ENCODE results near the gene SMPD2. TPM values are rescaled to one million over a fixed set of nuclear protein-coding genes. Genes with fewer than 3 reads are reported as not detected.
"Not testable (repeated sequence)": the region's sequence is repeated elsewhere in the genome, so short reads cannot be mapped to it uniquely, and the experiment has no call there.

The SMPD2 gene
- total RNA-seq, 4 donors from 2014 or later = 10.2 to 16.2 (median 10.7) TPM

DNA sequence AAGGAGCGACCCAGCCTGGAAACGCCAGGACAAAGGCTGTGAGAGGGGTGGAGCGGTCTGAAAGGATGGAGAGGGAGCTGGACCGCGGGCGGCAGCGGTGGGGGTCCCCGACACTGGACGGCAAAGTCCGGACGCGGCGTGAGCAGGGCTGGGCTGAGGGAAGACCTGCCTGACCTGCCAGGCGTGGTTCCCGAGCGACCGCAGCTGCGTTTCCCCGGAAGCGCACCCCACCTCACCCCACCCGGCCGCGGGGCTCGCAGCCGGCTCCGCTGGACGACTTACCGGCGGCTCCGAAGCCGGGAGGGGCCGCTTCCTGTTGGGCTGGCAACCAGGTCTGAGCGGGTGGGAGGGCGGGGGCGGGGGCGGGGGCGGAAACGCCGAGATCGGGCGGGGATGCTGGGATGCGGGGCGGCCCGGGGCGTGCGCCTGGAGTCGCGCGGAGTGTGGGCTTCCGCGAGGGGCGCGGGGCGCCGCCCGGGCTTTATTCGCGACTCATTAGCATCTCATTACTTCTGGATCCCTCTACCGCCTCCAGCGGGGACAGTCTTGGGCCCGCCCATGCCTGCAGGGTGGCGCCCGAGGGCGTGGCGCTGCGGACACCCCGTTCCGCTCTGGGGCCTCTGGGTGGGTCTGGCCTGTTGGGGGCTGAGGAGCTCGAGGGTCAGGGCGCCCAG lies 15.1 kb downstream of the SMPD2 start, which contains the start of gene MICAL1:
MICAL1 (minus strand) TSS at position 336 of the 674 bp plus-strand sequence. CDS start 1,576 bp downstream, outside the sequence.
- DNase-seq (ENCODE audit: low spot score) (no peak), ATAC-seq (ENCODE audit: low FRiP score) (peak; percentile 75)
- TF ChIP-seq, protein P1, sequence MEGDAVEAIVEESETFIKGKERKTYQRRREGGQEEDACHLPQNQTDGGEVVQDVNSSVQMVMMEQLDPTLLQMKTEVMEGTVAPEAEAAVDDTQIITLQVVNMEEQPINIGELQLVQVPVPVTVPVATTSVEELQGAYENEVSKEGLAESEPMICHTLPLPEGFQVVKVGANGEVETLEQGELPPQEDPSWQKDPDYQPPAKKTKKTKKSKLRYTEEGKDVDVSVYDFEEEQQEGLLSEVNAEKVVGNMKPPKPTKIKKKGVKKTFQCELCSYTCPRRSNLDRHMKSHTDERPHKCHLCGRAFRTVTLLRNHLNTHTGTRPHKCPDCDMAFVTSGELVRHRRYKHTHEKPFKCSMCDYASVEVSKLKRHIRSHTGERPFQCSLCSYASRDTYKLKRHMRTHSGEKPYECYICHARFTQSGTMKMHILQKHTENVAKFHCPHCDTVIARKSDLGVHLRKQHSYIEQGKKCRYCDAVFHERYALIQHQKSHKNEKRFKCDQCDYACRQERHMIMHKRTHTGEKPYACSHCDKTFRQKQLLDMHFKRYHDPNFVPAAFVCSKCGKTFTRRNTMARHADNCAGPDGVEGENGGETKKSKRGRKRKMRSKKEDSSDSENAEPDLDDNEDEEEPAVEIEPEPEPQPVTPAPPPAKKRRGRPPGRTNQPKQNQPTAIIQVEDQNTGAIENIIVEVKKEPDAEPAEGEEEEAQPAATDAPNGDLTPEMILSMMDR (IDR thresholded peaks at IDR 0.05) = no peak

DNA sequence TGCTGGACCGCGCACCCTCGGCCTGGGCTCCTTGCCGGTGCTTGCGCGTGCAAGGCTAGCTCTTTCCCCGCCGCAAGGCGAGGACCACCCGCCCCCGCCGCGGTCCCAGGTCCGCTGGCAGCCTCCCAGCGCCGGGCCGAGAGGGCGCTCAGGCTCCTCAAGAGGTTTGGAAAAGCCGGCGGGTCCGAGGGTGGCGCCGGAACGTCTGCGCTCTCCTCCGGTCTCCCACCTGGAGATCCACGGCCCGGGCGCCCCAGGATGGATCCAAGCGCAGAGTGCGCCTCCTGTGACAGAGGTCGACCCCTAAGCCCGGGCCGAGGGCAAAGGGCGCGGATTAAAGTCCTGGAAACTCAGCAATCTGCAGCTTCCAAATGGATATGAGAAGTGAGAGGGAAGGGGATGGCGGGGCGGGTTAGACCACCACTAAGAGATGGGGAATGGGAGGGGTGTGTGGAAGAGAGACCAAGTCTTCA lies 15.6 kb downstream of the SMPD2 start:
- TF ChIP-seq, protein P1 (IDR thresholded peaks at IDR 0.05) = no peak
- ATAC-seq (ENCODE audit: low FRiP score) (peak; percentile 6), DNase-seq (ENCODE audit: low spot score) (no peak)

DNA sequence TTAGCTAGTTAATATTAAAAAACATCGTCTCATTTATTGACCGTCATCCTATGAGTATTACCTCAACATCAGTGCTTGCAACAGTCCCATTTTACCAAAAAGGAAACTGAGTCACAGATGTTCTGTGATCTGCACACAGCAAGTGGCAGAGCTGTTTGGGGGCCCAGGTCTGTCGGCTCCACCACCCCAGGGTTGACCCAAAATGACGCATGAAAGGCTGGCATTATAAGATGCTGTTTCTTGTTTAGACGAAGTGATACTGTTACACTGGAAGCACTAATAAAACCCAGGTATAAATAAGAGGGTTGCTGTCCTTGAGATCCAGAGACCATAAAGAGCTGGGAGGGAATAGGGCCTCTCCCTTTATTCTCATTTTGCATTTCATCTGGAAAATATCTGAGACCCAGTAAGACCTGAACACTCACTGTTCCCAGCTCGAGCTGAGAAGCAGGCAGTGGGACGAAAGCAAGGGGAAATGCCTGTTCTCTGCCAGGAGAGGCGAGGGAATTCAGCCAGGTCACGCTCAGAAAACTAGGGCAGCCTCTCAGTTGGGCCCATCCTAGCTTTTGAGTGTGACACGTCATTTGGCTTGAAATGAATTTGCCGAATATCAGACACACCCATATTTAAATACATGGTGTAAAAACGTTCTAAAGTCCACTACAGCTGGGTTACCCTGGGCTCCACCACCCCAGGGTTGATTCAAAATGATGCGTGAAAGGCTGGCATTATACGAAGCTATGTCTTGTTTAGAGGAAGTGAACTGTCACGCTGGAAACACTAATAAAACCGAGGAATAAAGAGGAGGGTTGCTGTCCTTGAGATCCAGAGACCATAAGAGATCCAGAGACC lies 16.4 kb downstream of the SMPD2 start:
- ATAC-seq (ENCODE audit: low FRiP score) (no peak), DNase-seq (ENCODE audit: low spot score) (no peak)
- TF ChIP-seq, protein P1 (IDR thresholded peaks at IDR 0.05) = no peak

DNA sequence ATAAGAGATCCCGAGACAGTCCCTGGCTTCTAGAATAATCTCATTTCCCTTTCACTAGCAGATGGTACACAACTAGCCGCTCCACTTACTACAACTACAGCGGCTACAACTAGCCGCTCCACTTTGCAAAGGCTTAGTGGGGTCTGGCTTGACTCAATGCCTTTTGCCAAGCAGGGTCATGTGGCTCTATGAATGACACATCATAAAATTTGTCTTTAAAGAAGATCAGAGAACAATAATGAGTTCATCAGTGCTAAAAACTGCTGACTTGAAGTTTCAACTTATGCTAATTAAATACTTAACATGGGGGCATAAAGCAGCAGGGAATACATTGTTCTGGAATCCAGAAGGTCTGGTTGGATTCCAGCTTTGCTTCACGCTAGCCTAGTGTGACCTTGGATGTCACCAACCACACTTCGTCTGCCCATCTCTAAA lies 17.1 kb downstream of the SMPD2 start:
- TF ChIP-seq, protein P1 (IDR thresholded peaks at IDR 0.05) = no peak
- no peak for DNase-seq (ENCODE audit: low spot score)
- ATAC-seq (ENCODE audit: low FRiP score) = no peak

DNA sequence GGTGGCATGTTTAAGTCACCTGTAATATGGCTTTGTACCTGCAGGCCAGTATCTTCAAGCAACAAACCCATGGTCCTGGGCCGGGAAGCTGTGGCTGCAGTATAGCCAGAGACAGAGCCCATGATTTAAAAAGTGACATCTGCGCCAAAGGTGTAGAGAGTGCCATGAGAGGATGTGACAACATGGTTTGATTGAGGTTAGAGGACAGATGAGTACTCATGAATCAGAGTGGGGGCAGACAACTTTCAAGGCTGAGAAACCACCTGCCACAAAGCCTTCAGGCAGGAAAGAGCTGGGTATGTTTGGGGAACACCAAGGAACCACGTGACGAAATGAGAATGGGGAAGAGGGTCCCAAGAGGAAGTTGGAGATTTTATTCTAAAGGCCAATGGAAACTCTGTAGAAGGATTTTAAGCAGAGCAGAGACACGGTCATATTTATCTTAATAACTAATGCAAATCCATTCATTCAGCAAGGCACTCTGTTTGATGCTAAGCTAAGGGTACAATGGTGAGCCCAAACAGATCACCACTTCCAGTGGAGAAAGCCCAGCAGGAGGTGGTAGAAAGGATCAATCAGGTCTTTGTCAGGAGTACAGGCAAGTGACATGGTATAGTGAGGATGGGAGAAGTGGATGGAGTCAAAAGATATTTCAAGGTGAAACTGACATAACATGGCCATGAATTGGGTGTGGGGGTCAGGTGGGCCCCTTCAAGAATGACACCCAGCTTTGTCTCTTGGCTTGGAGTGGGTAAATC lies 18.4 kb downstream of the SMPD2 start:
- ATAC-seq (ENCODE audit: low FRiP score) = no peak
- TF ChIP-seq, protein P1 (IDR thresholded peaks at IDR 0.05) = no peak
- DNase-seq (ENCODE audit: low spot score) = no peak

DNA sequence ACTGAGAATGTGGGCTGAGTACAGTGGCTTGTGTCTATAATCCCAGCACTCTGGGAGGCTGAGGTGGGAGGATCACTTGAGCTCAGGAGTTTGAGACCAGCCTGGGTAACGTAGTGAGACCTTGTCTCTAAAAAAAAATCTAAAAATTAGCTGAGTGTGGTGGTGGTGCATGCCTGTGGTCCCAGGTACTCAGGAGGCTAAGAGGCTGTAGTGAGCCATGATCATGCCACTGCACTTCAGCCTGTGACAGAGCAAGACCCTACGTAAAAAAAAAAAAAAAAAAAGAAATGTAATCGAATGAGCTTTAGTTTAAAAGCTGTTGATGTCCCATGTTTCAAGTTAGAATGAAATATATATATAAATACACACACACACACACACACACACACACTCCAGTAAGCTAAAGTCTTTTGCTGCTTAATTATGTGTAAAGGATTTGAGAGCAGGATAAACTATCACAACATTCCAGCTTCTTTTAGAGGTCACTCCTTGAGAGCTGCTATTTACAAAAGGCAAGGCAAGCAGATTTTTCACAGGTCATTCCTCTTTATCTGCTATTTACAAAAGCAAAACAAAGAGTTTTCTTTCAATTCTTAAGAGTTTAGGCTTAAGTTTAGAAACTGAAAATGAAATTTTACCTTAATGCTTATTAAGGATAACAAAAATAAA lies 19.8 kb downstream of the SMPD2 start:
- TF ChIP-seq, protein P1 (IDR thresholded peaks at IDR 0.05) = no peak
- DNase-seq (ENCODE audit: low spot score) (no peak), ATAC-seq (ENCODE audit: low FRiP score) (no peak)

DNA sequence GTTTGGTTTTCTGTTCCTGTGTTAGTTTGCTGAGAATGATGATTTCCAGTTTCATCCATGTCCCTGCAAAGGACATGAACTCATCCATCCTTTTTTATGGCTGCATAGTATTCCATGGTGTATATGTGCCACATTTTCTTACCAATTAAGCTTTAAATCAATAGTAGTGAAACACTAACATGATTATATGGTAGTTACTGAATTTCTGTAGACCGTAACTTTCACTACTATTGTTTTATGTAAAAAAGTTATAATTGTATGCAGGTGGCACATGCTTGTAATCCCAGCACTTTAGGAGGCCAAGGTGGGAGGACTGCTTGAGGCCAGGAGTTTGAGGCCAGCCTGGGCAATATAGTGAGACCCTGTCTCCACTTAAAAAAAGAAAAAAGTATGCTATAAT lies 20.7 kb downstream of the SMPD2 start:
- ATAC-seq (ENCODE audit: low FRiP score); DNase-seq (ENCODE audit: low spot score): not testable (repeated sequence)
